HG03571 (cell line): ENCODE data around the gene ZNF366.

Source experiments
- ATAC-seq: cut with Tn5 transposase; IDR thresholded peaks from one replicate; pipeline ENCODE4 v1.9.1; 2021; ENCODE audit not compliant: unreplicated experiment

ZNF366 gene

DNA sequence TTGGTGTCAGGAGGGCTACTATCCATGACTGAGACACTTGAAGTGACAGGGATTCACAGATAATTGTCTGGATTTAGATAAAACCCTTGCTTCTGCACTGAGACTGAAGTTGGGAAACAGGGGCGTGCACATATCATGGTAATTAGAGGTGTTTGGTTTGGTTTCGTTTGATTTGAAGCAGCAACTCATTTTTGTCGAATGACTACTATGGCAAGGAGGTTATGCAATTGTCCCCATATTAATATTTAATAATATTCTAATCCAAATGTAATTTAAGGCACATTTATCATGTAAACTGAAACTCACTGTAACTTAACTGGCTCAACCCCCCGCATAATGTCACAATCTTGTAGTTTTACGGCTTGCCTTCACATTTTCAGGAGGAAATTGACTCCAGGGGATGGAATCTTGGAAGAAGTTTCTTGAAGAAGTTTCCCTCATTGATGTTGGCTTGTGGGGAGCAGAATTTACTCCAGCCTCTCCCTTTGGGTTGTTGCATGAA lies 12.5 kb downstream of the ZNF366 start:
- no peak for ATAC-seq

DNA sequence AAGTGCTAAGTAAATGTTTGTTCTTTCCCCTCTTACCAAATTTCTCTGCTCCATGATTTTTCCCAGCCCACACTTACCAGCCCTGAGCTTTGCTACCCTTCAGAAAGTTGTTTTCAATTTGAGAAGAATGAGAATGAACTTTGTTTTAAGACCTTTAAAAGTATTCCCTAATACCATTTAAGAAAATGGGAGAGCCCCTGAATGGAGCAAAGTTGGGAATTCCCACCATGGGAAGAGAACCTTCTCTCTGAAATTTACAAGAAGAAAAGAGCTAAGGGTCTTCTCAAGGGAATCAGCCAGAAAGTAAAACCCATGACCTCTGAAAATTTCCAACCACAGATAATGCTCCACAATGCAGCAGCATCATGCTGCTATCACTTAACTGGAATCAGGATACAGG lies 17.7 kb downstream of the ZNF366 start:
- no peak for ATAC-seq

DNA sequence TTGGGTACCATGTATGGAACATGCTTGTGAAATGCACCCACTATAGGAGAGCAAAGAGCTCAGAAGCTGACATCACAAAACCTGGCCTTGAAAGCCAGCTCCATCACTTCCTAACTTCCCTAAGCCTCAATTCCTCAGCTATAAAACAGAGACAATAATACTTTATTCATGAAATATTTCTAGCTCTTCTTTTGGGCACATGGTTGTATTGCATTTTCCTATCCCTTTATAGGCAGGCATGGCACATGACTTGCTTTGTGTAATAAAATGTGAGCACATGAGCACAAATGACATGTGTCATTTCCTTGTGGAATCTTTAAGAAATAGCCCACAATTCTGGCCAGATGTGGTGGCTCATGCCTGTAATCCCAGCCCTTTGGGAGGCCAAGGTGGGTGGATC lies 18.5 kb downstream of the ZNF366 start:
- no peak for ATAC-seq

DNA sequence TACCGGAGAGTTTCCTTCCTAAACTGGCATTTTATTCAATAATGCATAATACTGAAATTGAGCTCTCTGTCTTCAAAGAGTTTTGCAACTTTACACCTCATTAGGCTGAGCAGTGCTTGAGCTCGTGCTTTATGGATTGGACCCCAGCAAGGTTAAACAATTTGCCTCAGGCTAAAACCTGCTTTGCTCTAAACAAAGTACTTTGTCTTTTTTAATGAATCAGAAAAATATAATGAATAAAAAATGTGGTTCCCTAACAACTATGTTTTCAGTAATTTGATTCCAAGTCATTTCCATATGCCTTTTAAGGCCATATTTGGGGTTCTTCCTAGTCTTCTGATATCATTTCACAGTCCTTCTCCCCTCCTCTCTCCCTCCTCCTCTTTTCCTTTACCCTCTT lies 20.0 kb downstream of the ZNF366 start:
- ATAC-seq = no peak

DNA sequence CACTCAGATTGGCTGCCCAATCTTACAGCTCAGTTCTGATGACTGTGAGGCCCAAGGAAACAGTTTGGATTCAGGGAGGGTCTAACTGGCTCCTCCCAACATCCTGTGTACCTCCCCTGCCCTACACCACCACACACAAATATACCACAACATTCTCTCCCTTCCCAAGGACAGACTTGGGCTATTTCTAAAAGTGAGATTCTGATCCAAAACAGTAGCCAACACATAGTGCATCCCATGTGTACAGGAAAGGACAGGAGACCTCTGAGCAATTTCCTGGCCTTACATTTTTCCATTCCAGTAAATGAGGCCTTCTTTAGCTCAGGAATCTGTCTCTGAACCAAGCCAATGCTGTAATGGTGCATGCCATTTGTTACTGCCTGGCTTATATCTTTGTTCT lies 20.8 kb downstream of the ZNF366 start:
- no peak for ATAC-seq

DNA sequence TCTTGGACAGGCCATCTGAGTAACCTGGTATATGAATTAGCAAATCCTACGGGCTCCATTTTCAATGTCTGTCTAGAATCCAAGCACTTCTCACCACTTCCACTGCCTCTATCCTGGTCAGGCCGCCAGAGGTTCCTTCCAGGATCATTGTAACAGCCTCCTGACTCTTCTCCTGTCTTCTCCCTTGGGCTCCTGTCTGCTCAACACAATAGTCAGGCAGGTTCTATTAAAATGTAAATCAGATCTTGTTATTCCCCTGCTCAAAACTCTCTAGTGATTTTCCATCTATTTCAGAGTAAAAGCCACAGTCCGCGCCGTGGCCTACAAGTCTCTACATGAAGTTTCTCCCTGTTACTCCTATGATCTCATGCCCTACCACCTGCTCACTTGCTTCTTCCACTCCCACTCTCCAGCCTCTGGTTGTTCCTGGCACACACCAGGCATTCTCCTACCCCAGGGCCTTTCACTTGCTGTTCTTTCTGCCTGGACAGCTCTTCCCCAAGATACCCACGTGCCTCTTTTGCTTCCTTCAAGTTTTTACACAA lies 21.7 kb downstream of the ZNF366 start:
- ATAC-seq = no peak

DNA sequence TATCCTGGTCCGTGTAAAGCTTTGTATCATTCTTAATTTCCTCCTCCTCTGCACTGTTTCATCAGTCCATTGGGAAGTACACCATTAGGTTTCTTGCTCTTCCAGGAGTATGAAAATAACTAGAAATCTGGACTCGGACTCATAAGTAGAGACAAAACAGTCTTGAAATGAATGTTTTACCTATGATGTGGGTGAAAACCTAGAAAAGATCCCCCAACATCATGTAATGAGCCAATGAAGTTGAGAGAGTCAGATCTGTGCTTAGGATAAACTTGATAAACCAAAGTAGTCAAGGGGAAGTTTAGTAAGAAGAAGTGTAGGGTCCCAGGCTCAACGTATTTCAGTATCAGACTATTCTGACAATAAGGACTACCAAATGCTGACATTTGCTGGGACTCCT lies 25.2 kb downstream of the ZNF366 start:
- ATAC-seq = no peak

DNA sequence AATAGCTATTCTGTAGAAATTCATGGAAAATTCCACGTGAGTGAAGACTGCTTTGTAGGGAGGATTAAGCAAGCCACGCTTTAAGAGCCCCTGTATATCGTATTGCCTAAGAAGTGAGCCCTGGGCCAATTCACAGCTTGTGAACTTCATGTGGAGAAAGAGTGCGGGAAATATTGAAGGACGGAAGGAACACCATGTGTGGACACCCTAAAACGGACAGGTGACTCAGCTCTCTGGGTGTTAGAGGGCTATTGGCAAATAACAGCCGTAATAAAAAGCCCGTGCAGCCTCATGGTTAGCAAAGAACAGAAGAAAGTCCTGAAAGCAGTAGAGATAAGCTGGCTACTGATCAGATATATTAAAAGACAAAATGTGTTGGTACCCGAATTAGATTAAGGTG lies 26.4 kb downstream of the ZNF366 start:
- no peak for ATAC-seq

DNA sequence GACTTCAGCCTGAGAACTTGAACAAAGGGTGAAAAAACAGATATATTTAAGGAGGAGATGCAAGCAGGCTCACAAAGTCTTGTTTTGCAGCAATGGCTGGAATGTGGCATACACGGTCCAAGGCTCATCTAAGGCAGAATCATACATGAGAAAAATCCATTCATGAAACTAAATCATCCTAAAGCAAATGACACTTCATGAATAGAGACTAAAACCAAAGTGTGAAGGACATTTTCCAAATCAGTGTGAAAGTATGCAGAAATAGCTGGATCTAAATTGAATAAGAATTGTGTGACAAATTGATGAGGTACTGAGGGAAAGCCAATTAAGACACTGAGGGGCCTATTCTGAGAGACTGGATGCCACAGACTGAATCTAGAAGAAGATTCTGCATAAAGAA lies 27.3 kb downstream of the ZNF366 start:
- no peak for ATAC-seq

DNA sequence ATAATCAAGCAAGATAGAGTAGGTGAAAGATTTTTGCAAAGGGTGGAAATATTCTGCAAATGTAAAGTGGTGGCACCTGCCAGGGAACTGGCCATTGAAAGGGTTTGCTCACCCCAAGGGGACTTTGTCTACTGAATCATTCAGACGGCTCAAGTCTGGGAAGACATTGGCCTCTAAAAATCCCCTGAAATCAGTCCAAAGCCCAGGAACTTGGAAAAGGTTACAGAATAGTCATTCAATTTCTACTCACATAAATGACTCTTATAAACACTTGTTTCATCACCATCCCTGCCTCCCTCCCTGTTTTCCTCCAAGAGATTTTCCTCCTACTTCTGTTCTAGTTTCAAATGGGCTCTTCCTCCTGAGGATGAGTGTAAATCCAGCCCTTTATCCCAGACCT lies 28.5 kb downstream of the ZNF366 start:
- ATAC-seq = no peak

DNA sequence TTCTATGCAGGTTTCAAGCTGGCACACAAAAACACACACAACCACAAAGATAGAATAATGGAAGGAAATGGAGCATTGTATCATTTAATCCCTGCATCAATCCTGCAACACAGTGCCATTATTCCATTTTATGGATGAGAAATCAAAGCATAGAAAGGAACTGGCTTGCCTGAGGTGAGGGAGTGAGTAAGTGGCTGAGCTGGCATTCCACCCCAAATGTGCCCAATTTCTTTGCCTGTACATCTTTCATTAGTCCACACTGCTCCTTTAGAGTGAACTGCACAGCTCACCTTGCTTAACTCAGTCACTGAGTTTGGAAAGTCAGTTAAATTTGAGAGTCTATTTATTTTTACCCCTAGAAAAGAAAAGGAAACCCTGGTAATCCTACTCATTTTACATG lies 28.9 kb downstream of the ZNF366 start:
- no peak for ATAC-seq

DNA sequence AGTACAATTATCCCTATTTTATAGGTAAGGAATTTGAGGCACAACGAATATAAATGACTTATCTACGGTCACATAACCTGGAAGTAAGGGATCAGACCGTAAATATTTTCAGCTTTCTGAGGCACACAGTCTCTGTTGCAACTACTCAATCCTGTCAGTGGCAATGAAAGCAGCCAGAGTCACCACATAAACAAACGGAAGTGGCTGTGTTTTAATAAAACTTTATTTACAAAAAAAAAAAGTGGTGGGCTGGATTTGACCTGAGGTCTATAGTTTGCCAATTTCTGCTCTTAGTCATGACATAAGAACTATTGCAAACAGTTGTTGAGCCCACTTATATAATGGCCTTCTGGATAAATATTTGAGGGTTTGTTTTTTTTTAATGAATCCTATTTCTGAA lies 29.6 kb downstream of the ZNF366 start:
- ATAC-seq = no peak

DNA sequence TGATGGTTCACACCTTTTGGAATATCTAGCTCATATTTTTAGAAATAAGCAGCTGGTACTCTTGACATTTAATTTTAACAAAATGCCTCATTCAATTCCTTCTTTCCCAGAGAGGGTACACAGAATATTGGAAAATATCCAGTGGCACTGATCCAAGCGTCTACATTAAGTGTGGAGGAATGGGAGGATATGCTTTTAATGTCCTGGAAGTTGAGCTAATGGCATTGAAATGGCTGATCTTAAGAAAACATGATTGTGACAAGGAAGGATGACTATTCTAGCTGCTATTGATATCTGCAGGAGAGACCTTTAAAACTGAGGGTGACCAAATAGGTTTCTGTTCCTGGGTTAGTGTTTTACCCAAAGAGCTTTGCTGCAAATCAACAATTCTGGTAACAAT lies 30.0 kb downstream of the ZNF366 start:
- ATAC-seq = no peak

DNA sequence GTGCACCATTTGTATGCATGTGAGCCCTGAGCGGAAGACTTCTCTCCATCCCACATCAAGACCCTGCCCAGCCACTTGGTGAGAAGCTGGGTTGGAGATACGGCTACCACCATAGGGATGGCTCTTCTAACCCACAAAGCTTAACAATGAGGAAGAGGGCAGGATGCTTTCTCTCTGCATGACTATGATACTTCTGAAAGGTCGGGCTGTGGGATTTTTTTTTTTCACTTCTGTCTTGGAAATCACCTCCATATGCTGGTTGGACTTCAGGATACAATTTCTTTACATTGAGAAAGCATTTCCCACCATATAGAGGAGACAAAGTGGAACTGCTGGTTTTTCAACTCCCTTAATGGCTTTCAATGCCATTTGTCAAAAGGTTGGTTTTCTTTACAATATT lies 30.5 kb downstream of the ZNF366 start:
- no peak for ATAC-seq

DNA sequence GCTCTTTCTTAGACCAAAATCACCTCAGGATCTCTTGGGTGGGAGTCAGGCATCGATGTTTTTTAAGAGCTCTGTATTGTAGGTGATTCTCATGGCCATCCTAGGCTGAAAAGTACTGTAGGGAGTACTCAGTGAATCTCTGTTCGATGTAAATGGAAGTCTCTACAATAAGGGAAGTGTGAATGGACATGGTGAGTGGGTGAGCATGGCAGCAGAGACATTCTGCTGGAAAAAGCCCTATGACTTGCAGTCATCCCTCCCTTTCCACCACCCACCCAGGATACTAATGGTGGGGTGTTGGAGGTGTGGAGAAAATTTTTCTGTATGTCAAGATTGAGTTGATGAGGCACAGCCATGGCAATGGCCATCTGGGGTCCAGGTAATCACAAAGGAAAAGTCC lies 30.9 kb downstream of the ZNF366 start:
- no peak for ATAC-seq

DNA sequence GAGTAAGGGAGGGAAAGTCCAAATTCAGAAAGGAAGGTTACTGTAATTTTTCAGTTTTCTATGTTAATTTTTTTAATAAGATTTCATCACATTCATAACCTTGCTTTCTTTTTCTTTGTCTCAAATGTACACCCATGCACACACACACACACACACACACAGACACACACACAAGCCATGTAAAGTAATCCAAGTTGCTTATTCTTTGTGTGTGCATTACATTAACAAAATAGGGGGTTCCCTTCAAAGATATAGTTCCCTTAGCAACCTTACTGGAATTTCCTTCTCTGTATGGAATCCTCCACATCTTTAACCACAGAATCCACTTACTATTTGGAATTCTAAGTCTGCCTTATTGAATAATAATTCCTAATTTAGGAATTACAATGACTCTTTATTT lies 32.7 kb downstream of the ZNF366 start:
- no peak for ATAC-seq

DNA sequence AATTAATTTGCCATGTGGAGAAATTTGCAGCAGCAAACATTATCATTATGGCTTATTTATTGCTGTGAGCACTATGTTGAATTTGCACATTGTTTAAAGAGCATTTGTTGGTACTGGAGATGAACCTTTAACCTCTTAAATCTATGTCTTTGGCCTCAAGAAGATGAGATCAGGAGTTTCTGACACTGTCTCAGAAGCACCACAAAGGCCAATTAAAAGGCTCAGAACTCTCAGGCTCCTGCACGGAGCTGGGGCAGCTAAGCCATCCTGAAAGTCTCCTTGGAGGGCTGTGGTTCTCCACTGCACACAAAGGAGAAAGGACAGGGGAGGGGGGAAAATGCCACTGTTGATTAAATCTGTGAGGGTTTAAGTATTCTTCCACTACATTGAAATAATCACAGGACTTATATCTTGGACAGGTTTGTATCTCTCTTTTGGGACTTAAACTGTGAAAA lies 33.1 kb downstream of the ZNF366 start:
- no peak for ATAC-seq

DNA sequence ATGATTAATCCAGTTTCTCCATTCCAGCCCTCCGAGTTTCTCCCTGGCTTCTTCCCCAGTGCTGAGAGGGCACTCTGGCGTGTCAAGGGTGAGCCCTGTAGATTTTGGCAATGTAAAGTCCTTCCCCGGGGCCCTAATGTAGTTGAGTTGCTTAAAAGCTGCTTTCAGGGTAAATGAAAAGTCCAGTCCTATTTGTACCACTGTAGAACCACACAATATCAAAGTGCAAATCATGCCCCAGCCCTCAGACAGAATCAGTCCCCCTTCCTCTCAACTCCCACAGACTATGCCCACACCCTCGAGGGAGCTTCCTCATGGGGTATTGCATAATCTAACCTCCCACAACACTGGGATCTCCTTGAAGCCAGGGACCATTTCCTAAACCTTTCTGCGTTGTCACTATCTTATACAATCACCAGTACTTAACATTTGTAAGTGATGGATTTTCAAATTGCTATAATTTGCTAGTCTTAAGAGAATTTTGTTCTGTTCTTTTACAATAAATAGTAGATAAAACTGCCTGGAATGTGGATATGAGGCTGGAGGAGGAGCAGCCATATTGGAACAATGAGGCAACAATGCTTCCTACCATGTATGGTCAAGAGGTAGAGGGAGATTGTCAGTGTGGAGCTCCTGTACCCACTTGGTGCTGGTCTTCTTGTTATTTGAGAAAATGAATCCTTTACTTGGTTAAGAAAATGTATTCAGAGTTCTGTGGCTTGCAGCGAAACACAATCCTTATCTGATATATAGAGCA lies 34.4 kb downstream of the ZNF366 start:
- ATAC-seq = no peak

DNA sequence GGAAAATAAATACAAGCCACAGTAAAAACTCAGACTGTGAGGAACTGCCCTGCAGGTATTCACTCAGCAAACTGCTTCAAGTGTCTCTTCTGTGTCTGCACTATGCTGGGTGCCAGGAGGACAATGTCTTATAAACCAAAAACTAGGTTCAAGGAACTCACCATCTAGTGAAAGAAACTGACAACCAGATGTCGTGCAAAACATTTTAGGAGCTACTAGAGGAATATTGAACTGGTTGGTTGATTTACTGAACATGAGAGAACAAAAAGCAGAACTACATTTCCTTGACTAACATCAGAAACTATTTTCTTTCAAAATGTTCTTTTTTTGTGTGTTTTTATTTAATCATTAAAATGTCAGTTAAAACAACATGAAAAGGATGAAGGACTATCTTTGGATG lies 35.2 kb downstream of the ZNF366 start:
- no peak for ATAC-seq

DNA sequence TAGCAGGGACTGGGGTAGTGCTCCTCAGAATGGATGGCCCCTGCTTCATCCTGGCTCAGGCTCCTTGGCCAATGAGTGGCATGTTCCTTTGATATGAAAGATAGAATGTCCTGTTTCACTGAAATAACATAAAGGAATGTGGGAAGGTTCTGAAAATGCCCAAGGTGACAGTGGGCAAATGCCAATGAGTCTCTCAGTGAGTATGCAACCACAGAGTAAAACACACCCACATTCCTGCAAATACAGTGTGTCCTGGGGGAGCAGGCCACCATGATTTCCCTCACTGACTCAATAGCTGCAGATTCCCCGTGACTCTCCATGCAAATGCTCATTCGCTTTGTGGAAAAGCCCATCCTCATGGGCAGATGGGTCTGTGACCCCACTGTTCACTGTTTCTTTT lies 36.4 kb downstream of the ZNF366 start:
- no peak for ATAC-seq

DNA sequence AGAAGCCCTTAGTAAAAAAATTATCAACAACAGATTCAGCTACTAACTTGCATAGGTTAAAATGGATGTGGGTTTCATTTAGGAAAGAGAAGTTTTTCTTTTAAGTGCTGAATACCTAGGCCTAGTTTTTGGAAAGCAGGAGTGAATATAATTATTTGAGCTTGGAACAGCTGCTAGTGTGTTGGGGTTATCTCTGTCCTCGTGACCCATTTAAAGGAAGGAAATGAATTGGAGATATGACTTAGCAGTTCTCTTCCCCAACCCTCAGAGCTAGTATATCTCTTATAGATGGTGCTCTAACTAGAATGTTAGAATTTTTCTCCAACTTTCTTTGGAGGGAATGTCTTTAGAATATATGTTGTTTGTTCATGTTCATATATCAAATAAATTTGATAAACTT lies 38.6 kb downstream of the ZNF366 start:
- no peak for ATAC-seq

DNA sequence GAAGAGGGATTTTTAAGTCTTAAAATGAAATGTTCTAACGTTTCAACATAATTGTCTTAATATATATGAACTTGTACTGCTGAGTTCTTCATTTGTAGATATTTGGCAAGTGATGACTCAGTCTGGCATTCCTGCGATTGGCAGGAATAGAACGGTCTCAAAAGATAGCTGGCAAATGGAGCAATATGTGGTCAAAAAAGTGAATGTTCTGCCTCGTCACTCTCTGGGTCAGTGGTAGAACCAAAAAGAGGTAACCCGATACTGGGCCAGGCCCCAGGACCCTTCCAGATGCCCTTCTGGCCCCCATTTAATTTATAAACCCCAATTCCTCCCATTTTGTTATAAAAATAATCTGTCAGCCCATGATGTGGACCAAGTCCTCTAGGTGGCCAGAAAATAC lies 39.2 kb downstream of the ZNF366 start:
- ATAC-seq = no peak

DNA sequence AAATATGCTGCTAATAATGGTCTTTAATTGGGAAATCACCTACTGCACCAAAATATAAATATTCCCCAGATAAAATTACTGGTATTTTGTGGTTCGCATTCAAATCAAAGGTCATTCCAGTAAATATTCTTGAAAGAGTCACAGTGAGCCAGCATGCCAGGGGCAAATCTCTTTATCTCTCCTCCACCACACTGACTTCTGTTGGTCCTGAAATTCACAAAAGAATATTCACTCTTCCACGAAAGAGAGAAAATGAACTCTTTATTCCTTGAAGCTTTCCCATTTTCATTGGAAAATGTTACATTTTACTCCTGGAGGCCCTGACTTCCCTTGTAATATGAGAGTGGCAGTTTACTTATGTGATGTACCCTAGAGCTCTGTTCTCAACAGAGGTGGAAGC lies 39.7 kb downstream of the ZNF366 start:
- ATAC-seq = no peak
